K562 (cell line): ENCODE data around the gene TSPOAP1. TPM values are rescaled to one million over a fixed set of nuclear protein-coding genes. Genes with fewer than 3 reads are reported as not detected.
A peak's percentile ranks its signal among the peaks of the same experiment; 100 is the strongest.

Experiments used
- ATF1 ChIP-seq, 2 experiments: fragments of 450-650 bp in 1 of 2; IDR thresholded peaks; 2 replicates each; pipeline ENCODE4 v1.6.1; 2016; ENCODE audit warnings: missing compliant biosample characterization in 1 of 2, missing genetic modification characterization in 1 of 2
- BMI1 ChIP-seq: fragments of 150-350 bp; IDR thresholded peaks from 2 replicates; pipeline ENCODE4 v1.6.1; 2014; ENCODE audit warnings: low read length
- DMBX1 ChIP-seq: fragments of 250-450 bp; sonication (Bioruptor Pico); IDR thresholded peaks from 2 replicates; pipeline ENCODE4 v1.8.0; 2022; ENCODE audit warnings: inconsistent platforms, mild to moderate bottlenecking, moderate library complexity, borderline replicate concordance
- HMGN3 ChIP-seq: IDR thresholded peaks from 2 replicates; pipeline ENCODE4 v1.6.1; 2011; ENCODE audit warnings: borderline replicate concordance, low read depth, mild to moderate bottlenecking, mixed read lengths, low read length; ENCODE audit not compliant: insufficient read length; ENCODE audit errors: extremely low read depth
- KDM1A ChIP-seq, 2 experiments: fragments of 450-650 bp; IDR thresholded peaks; 2 replicates each; pipeline ENCODE4 v1.6.1; 2016; ENCODE audit warnings: mild to moderate bottlenecking in 2 of 2
- MCM7 ChIP-seq, 2 experiments: fragments of 450-650 bp; IDR thresholded peaks; 2 replicates each; pipeline ENCODE4 v1.6.1; 2016 to 2018
- OTX1 ChIP-seq: fragments of 450-650 bp; formaldehyde crosslinking; IDR thresholded peaks from 2 replicates; pipeline ENCODE4 v1.4.0; 2022; ENCODE audit warnings: mild to moderate bottlenecking
- POLR2B ChIP-seq: fragments of 450-650 bp; IDR thresholded peaks from 2 replicates; pipeline ENCODE4 v1.6.1; 2018; ENCODE audit warnings: low read depth; ENCODE audit not compliant: partially characterized antibody
- TBL1XR1 ChIP-seq, 2 experiments: IDR thresholded peaks; 2 replicates each; pipeline ENCODE4 v1.6.1; 2012; ENCODE audit warnings: improper control_type of control experiment in 2 of 2, low read length in 2 of 2, mild to moderate bottlenecking in 1 of 2
- WHSC1 ChIP-seq: IDR thresholded peaks from one replicate; pipeline ENCODE4 v1.6.1; 2012; ENCODE audit warnings: low read length, control low read depth, inconsistent platforms
- ZBED1 ChIP-seq: IDR thresholded peaks from 2 replicates; pipeline ENCODE4 v1.6.1; 2014
- ZBTB1 ChIP-seq: sonication (generic); formaldehyde crosslinking; IDR thresholded peaks from 2 replicates; pipeline ENCODE4 v1.8.1; 2023; ENCODE audit warnings: missing genetic modification reagents, low read depth, mild to moderate bottlenecking, borderline replicate concordance
- ZC3H4 ChIP-seq: sonication (generic); formaldehyde crosslinking; IDR thresholded peaks from 2 replicates; pipeline ENCODE4 v1.9.0; 2021; ENCODE audit warnings: missing genetic modification reagents, borderline replicate concordance
- ZNF239 ChIP-seq: fragments of 250-450 bp; sonication (Bioruptor Pico); IDR thresholded peaks from 2 replicates; pipeline ENCODE4 v1.4.0; 2020; ENCODE audit warnings: mild to moderate bottlenecking
- ZNF431 ChIP-seq: sonication (generic); formaldehyde crosslinking; IDR thresholded peaks from 2 replicates; pipeline ENCODE4 v1.8.0; 2022; ENCODE audit warnings: mild to moderate bottlenecking, missing genetic modification reagents
- polyA plus RNA-seq, 8 experiments: library from polyadenylated mRNA; depleted of rRNA in 4 of 8; stranded (reverse) in 5 of 8; unstranded in 3 of 8; fragments of >200 nt; fragmentation: Nextera tagmentation in 2 of 8; fragmentation: Illumina TruSeq in 1 of 8; extraction: Ambion mirVana in 2 of 8; extraction: Trizol in 1 of 8; gene quantifications; 2 replicates each; pipeline versions ENCODE4 v1.2.1 to v1.2.3, GENCODE V29; 2011 to 2014; ENCODE audit warnings: inconsistent platforms in 1 of 8, missing spikeins in 1 of 8
- total RNA-seq, 7 experiments: library from RNA; depleted of rRNA in 6 of 7; stranded (reverse); fragments of >200 nt in 6 of 7; fragmentation: Illumina TruSeq in 2 of 7; extraction: Trizol in 2 of 7; gene quantifications; 2 replicates each; pipeline versions ENCODE4 v1.2.1 to v1.2.3, GENCODE V29; 2011 to 2021; ENCODE audit warnings: low replicate concordance in 1 of 7
- TF ChIP-seq, protein P1 (sequence below): fragments of 450-650 bp; IDR thresholded peaks from 2 replicates; pipeline ENCODE4 v1.6.1; 2016; ENCODE audit warnings: low read depth, mild to moderate bottlenecking, moderate library complexity
- TF ChIP-seq, protein P2 (sequence below), 2 experiments: IDR thresholded peaks; 2 replicates each; pipeline ENCODE4 v1.6.1; 2012; ENCODE audit warnings: improper control_type of control experiment in 2 of 2, low read depth in 2 of 2, low read length in 2 of 2, borderline replicate concordance in 1 of 2
- TF ChIP-seq, protein P3 (sequence below): fragments of 200-800 bp; sonication (Bioruptor generic); IDR thresholded peaks from 2 replicates; pipeline ENCODE4 v1.6.1; 2016; ENCODE audit warnings: missing genetic modification characterization, missing compliant biosample characterization

The TSPOAP1 gene
- total and polyA plus RNA-seq, 9 of the 15 experiments (the other 6 are each of a cell fraction or from before 2014, with no cell fraction given): 0.87 to 3.9 (median 1.8) TPM; not detected in 2

DNA sequence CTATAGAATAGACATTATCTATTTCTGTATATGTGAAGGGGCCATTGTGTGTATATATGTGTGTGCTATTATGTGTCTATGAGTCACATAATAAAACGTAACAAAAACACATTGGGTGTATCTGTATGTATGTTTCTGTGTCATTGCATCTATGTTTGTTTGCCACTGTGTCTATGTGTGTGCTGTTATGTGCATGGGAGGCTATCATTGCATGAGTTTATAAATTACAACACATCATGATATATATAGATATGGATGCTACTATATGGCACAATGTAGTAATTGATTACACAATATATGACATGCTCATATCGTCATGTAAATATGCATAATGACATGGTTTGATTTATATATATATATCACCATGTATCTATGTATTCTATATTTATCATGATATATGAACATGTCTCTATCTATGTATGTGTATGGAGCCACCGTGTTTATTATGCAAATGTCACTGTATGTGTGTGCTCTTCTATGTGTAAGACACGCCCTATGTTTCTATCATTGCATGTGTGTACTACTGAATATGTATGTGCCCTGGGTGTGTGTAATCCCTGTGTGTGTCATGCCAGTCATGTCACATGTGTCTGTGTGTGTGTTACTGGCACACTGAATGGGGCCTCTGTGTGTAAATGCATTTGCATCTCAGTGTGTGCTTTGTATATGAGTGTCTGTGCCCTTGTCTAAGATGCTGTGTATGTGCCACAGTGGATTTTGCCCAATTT, 1.4 kb upstream of the TSPOAP1 start (continued):
- TF ChIP-seq ZNF431: 0 out of 2 replicates have a peak, but pooled peaks have one; percentile 49
- TF ChIP-seq, protein P1, sequence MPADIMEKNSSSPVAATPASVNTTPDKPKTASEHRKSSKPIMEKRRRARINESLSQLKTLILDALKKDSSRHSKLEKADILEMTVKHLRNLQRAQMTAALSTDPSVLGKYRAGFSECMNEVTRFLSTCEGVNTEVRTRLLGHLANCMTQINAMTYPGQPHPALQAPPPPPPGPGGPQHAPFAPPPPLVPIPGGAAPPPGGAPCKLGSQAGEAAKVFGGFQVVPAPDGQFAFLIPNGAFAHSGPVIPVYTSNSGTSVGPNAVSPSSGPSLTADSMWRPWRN: no peak
- TF ChIP-seq HMGN3: peak; percentile 29
- no peak for TF ChIP-seq WHSC1
- TF ChIP-seq KDM1A (IDR thresholded peaks at IDR 0.05): peak; percentile 26 to 43; a peak in 2 of 4 replicates
- TF ChIP-seq, protein P2, sequence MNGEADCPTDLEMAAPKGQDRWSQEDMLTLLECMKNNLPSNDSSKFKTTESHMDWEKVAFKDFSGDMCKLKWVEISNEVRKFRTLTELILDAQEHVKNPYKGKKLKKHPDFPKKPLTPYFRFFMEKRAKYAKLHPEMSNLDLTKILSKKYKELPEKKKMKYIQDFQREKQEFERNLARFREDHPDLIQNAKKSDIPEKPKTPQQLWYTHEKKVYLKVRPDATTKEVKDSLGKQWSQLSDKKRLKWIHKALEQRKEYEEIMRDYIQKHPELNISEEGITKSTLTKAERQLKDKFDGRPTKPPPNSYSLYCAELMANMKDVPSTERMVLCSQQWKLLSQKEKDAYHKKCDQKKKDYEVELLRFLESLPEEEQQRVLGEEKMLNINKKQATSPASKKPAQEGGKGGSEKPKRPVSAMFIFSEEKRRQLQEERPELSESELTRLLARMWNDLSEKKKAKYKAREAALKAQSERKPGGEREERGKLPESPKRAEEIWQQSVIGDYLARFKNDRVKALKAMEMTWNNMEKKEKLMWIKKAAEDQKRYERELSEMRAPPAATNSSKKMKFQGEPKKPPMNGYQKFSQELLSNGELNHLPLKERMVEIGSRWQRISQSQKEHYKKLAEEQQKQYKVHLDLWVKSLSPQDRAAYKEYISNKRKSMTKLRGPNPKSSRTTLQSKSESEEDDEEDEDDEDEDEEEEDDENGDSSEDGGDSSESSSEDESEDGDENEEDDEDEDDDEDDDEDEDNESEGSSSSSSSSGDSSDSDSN (IDR thresholded peaks at IDR 0.05; ENCODE audit: borderline replicate concordance in 1 of 2, low read depth in 2 of 2, low read length in 2 of 2): no peak
- no peak; a peak in 1 of 4 replicates for TF ChIP-seq TBL1XR1 (IDR thresholded peaks at IDR 0.05; ENCODE audit: low read length in 2 of 2)
- peak; percentile 88 for TF ChIP-seq POLR2B
- TF ChIP-seq, protein P3, sequence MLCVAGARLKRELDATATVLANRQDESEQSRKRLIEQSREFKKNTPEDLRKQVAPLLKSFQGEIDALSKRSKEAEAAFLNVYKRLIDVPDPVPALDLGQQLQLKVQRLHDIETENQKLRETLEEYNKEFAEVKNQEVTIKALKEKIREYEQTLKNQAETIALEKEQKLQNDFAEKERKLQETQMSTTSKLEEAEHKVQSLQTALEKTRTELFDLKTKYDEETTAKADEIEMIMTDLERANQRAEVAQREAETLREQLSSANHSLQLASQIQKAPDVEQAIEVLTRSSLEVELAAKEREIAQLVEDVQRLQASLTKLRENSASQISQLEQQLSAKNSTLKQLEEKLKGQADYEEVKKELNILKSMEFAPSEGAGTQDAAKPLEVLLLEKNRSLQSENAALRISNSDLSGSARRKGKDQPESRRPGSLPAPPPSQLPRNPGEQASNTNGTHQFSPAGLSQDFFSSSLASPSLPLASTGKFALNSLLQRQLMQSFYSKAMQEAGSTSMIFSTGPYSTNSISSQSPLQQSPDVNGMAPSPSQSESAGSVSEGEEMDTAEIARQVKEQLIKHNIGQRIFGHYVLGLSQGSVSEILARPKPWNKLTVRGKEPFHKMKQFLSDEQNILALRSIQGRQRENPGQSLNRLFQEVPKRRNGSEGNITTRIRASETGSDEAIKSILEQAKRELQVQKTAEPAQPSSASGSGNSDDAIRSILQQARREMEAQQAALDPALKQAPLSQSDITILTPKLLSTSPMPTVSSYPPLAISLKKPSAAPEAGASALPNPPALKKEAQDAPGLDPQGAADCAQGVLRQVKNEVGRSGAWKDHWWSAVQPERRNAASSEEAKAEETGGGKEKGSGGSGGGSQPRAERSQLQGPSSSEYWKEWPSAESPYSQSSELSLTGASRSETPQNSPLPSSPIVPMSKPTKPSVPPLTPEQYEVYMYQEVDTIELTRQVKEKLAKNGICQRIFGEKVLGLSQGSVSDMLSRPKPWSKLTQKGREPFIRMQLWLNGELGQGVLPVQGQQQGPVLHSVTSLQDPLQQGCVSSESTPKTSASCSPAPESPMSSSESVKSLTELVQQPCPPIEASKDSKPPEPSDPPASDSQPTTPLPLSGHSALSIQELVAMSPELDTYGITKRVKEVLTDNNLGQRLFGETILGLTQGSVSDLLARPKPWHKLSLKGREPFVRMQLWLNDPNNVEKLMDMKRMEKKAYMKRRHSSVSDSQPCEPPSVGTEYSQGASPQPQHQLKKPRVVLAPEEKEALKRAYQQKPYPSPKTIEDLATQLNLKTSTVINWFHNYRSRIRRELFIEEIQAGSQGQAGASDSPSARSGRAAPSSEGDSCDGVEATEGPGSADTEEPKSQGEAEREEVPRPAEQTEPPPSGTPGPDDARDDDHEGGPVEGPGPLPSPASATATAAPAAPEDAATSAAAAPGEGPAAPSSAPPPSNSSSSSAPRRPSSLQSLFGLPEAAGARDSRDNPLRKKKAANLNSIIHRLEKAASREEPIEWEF (CRISPR knock-in tag): no peak
- no peak for TF ChIP-seq DMBX1 (CRISPR knock-in tag)
- no peak for TF ChIP-seq ATF1 (CRISPR knock-in tag; IDR thresholded peaks at IDR 0.05)
- peak; percentile 79 for TF ChIP-seq ATF1 (tag; IDR thresholded peaks at IDR 0.05)
- TF ChIP-seq ZBED1: peak; percentile 70; the same call in 1 of the 2 replicates
- TF ChIP-seq MCM7 (IDR thresholded peaks at IDR 0.05): peak in 1 of 2 experiments; percentile 54; a peak in 1 of 4 replicates
- no peak for TF ChIP-seq BMI1
- TF ChIP-seq ZNF239 (CRISPR knock-in tag): no peak
- TF ChIP-seq OTX1 (CRISPR knock-in tag): peak; percentile 21; the same call in 1 of the 2 replicates
- TF ChIP-seq ZC3H4 (CRISPR knock-in tag): no peak
- no peak for TF ChIP-seq ZBTB1 (CRISPR knock-in tag)
